ENCODE data around the gene PTAFR.

Gene PTAFR

DNA sequence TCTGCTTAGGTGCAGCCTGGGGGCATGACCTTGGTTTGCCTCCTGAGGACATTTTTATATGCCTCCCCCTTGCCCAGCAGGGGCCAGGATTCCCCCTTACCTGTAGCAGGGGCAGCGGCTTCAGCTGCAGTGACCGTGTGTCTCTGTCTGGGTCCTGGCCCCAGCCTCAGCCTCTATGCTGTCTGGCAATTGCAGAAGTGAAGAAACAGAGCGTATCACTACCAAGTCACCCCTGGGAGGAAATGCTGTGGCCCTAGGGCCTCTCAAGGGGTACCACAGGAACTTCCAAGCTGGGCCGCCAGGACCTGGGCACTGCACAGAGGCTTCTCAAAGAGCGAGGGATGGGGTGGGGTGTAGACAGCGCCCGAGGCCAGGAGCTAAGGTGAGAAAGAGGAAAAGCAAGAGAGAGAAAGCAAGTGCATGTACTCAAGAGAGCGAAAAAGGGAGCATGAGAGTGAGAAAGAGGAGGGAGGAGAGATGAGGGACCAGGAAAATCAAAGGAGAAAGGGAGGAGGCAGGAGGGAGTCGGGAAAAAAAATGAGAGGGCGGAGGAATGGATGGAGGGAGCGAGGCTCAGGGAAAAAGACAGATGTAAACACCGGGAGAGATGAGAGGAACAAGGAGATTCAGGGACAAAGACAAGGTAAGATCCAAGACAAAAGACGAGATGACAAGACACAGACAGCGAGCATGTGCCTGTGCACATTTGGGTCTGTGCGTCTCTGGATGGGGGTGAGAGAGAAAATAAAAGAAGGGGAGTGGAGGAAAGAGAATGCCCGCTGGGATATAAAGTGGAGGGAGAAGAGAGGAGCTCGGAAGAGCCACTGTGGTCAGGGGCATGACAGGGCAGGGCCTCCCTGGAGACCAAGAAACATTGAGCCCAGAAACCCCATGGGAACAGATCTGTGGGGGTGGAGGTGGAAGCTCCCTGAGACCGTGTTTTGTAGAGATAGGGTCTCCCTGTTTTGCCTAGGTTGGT lies at the start of gene PTAFR:
TSS of gene PTAFR (minus strand) at position 199 of the 979 bp plus-strand sequence. CDS start 25,669 bp downstream, outside the sequence.
- DNase-seq (ENCODE audit: low read depth in 3 of 3), result no peak

GRCh38 chr1:28213315-28213714 lies 36.8 kb upstream of the PTAFR start:
- DNase-seq (ENCODE audit: low read depth in 3 of 3), result no peak

DNA sequence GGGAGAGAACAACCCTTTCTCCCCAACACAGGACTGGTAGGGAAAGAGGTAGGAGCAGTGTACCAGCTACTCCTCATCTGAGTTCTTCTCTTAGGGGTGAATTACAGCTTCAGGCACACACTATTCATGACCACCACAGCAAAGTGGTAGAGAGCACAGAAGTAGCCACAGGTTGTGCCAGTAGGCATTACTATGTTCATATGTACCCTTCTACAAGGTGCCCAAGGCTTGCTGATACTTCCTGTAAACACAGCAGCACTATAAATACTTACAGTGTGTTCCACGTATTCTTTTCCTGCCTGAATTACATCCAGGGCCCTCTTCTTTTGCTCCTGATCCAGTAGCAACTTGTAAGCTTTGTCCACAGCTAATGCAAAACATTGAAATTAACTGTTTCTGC lies 33.2 kb upstream of the PTAFR start:
- no peak for DNase-seq (ENCODE audit: low read depth in 3 of 3)

DNA sequence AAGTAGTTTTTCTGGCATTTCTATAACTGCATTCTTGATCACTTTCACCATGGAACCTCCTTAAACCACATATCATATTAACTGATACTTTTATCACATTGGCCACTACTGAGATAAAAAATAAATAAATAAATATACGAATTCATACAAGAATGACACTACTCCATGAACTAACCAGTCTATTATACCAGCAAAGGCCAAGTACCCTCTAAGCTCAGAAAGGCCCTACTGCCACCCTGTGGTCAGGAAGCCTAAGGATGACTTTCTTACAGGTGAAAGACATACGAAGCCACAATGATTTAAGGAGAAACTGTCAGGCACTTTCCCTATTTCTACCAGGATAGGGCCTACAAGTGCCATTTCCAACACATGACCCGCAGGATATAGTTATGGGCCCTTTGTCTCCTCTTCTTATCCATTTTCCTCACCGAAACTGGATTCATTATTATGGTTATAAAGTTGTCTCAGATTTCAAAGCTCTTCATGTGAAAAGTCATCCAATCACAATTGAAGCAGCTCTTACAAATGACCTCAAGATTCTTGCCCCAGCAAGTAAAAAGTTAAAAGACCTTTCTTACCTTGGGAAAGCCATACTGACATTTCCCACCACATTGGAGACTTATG lies 32.4 kb upstream of the PTAFR start:
- peak in 1 of 3 donors; percentile 22 for DNase-seq (ENCODE audit: low read depth in 3 of 3)

DNA sequence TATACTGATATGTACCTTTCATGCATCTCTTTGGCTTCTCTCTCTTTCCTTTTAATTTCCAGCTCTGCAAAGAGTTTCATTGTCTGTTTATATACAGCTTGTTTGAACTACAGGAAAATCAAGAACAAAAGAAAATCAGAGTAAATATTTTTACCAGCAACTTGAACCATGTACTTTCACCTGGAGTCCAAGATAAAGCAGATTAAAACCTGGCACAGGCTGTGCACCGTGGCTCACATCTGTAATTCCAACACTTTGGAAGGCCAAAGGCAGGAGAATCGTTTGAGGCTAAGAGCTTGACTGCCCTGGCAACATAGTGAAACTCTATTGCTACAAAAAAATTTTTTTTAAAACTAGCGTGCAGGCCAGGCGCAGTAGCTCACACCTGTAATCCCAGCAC lies 28.8 kb upstream of the PTAFR start:
- DNase-seq (ENCODE audit: low read depth in 3 of 3), result no peak

- no peak for DNase-seq (ENCODE audit: low read depth in 3 of 3)
These were observed 23.9 kb upstream of the PTAFR start for GRCh38 chr1:28200234-28200873.

GRCh38 chr1:28199328-28200233 lies 23.1 kb upstream of the PTAFR start:
- DNase-seq (ENCODE audit: low read depth in 3 of 3), result peak; percentile 31 to 49 (median 34)

DNA sequence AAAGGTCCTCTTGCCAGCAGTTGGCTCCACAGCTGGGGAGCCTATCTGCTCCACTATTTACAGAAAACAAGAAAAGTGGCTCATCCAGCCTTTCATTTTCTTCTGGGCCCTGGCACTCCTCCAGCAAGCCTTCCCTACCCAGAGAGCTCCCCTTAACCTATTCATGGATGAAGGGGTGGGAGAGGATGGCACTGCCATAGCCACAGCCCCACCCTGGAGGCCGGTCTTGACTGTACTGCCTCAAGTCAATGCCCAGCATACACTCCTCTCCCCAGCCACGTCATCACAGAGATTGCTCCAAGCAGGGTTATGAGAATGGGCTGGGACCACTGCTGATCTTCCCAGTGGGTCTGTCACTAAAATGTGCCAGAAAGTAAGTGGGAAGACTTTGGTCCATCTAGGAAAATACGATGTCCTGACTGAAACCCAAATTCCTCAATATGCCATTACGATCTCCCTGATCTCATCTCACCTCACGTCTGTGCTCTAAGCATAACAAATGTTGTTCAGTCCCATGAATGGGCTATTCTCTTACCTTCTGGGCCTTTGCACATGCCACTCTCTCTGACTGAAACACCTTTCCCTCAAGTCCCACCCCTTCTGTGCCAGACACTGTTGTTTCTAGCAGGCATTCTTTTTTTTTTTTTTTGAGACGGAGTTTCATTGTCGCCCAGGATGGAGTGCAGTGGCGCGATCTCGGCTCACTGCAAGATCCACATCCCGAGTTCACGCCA lies 21.4 kb upstream of the PTAFR start:
- no peak for DNase-seq (ENCODE audit: low read depth in 3 of 3)

DNA sequence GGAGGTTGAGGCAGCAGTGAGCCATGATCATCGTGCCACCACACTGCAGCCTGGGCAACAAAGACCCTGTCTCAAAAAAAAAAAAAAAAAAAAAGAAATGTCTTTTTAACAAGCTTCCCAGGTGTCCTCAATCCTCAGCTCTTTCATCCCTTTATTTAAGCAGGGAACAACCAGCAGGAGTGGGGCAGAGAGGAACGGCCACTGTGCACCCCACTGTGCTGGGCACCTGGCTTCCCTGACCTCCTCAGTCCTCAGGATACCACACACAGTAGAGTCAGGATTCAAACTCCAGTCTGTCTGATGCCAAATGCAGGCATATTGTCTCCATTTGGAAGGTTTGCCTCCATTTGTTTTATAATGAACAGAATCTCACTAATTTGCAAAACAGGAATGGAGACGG lies 19.8 kb upstream of the PTAFR start:
- DNase-seq (ENCODE audit: low read depth in 3 of 3), result no peak

DNA sequence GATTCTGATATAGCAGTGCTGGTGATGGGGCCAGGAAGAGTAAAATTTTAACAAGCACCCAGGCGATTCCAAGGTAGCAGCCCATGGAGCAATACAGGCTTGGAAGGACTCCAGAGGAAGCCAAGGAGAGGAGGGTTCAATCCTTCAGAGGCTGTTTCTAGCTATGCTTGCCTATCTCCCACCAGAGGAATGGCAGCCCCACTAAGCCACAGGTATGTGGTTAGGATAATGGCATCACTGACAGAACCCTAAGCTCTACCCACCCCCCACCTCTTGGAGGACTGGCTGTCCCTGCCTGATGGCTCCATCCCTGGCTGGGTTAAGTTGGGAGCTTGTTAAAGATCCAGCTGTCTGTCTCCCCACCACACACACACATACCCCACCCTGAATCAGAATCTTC lies 19.3 kb upstream of the PTAFR start:
- no peak for DNase-seq (ENCODE audit: low read depth in 3 of 3)

- DNase-seq (ENCODE audit: low read depth in 3 of 3), result no peak
These were observed 18.0 kb upstream of the PTAFR start for GRCh38 chr1:28194326-28195035.

DNA sequence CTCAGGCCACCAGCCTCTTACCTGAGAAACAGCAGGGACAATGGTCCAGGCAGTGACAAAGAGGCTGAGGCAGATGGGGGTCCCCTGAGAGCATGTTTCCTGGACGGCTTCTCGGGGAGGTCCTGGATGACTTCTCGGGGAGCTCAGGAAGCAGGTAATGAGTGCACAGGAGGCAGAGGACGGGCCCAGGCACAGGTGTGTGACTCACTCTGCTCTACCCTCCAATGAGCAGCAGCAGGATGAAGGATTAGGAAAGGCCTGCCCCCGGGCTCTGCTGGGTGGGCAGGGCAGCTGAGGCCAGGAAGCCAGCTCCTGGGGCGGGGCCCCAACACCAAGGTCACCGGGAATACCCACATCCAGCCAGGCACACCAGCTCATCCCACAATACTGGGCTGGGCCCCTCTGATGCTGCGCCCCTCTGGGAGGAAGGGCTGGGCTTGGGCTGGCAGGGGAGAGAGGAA lies 17.2 kb upstream of the PTAFR start:
- DNase-seq (ENCODE audit: low read depth in 3 of 3), result no peak

GRCh38 chr1:28190996-28191645 lies 14.6 kb upstream of the PTAFR start:
- no peak for DNase-seq (ENCODE audit: low read depth in 3 of 3)

GRCh38 chr1:28190337-28190979 lies 14.0 kb upstream of the PTAFR start:
- DNase-seq (ENCODE audit: low read depth in 3 of 3), result no peak

DNA sequence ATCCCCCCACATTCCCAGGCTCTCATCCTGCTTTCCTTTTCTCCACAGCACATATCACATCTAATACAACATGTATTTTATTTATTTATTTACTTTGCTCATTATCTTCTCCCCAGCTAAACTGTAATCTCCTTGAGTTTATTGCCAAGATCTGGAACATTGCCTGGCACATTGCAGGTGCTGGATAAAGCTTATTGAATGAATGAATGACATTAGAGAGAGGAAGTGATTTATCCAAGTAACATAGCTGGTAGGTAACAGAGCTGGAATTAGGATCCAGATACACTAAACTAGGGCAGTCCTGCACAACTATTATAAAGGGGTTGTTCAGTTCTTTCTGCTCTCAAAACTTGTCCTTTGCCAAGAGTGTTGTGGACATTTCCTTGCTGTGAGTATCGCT lies 8.6 kb upstream of the PTAFR start:
- DNase-seq (ENCODE audit: low read depth in 3 of 3), result no peak

- no peak for DNase-seq (ENCODE audit: low read depth in 3 of 3)
These were observed 4.1 kb upstream of the PTAFR start for GRCh38 chr1:28180306-28181305.

DNA sequence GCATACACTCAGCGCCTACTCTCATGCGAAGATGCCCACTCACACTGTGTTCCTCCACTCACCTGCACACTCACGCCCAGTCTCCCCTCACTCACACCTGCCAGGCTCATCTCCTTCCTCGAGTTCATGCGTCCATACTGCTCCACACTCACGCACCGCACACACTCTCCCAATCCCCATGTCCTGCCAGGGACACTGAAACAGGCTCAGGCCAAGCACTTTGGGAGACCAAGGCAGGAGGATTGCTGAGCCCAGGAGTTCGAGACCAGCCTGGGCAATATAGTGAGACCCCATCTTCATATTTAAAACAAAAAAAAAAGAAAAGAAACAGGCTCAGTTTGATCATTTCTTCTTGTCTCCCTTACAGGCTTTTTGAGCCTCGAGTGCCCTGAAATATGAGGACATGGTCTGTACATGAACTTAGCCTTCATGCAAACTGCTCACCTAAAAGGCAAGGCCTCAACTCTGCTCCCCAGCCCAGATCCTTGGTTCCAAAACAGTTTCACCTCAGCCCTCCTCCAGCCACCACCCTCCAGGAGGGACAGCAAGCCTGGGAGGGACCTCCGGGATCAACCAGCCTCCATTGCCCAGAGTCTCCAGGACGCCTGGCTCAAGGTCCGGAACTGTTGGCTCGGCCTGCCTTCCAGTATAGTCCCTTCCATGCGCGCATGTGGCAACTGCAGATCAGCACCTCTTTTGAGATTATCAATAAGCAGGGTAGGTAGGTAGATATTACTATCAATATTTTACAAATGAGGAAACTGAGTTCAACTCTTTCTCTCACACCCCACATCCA lies 2.4 kb upstream of the PTAFR start:
- DNase-seq (ENCODE audit: low read depth in 3 of 3), result no peak
